Subcutaneous adipose tissue (tissue), 4 donors: ENCODE measurements around the gene CACNA1E. TPM values are rescaled to one million over a fixed set of nuclear protein-coding genes. Genes with fewer than 3 reads are reported as not detected.

Experiments
- CTCF ChIP-seq: fragments of 450-650 bp; IDR thresholded peaks from one replicate; pipeline ENCODE4 v1.5.1; 2016; ENCODE audit warnings: low read depth, mild to moderate bottlenecking, control low read depth, antibody characterized with exemption, moderate library complexity
- total RNA-seq, 4 donors: library from RNA; depleted of rRNA; stranded (reverse); fragments of >200 nt; gene quantifications; one replicate each; pipeline ENCODE4 v1.1.0, GENCODE V29; 2016

The CACNA1E gene
- total RNA-seq, 4 donors from 2014 or later: 0.16 to 0.19 TPM; not detected in 2

- no peak for TF ChIP-seq CTCF
These were observed 10.6 kb downstream of the CACNA1E start for GRCh38 chr1:181493885-181494284.

GRCh38 chr1:181496759-181497158, 13.4 kb downstream of the CACNA1E start:
- no peak for TF ChIP-seq CTCF

GRCh38 chr1:181497870-181498269, 14.6 kb downstream of the CACNA1E start:
- no peak for TF ChIP-seq CTCF

GRCh38 chr1:181499825-181500224, 16.5 kb downstream of the CACNA1E start:
- no peak for TF ChIP-seq CTCF

- TF ChIP-seq CTCF: no peak
These were observed 17.3 kb downstream of the CACNA1E start for GRCh38 chr1:181500636-181501035.

- no peak for TF ChIP-seq CTCF
These were observed 18.3 kb downstream of the CACNA1E start for GRCh38 chr1:181501612-181502011.

- TF ChIP-seq CTCF: no peak
These were observed 20.0 kb downstream of the CACNA1E start for GRCh38 chr1:181503171-181503810.
